ENCODE results near the gene PSD4.

PSD4 gene

DNA sequence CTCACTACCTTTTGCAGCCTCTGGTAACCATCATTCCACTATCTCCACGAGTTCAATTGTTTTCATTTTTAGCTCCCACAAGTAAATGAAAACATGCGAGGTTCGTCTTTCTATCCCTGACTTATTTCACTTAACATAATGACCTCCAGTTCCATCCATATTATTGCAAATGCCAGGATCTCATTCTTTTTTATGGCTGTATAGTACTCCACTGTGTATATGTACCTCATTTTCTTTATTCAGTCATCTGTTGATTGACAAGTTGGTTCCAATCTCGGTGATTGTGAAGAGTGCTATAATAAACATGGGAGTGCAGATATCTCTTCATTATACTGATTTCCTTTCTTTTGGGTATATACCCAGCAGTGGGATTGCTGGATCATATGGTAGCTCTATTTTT lies 29.5 kb upstream of the PSD4 start:
- no peak for DNase-seq

DNA sequence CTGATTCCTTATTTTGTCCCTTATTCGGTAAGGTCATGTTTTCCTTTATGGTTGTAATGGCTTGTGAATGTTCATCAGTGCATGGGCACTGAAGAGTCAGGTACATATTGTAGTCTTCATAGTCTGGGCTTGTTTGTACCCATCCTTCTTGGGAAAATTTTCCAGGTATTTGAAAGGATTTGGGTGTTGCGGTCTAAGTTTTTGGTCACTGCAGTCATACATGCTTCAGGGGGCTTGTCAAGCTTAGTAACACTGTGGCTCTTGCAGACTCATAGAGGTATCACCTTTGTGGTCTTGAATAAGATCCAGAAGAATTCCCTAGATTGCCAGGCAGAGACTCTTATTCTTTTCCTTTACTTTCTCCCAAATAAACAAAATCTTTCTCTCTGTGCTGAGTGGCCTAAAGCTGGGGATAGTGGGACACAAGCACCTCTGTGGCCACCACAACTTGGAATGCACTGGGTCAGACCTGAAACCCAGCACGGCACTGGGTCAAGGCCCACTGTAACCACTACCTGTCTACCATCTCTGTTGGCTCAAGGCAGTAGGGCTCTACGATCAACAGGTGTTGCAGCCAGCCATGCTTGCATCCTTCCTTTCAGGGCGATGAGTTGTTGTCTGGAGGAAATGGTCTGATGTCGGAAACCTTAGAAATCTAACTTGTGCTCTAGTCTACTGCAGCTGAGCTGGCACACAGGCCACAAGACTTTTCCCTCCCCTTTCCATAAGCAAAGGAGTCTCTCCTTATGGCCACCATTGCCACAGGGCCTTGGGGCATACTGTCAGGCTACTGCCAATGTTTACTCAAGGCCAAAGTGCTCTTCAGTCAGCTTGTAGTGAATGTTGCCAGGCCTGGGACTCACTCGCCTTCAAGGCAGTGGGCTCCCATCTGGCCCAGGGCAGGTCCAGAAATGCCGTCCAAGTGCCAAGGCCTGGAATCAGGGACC lies 24.9 kb upstream of the PSD4 start:
- no peak for DNase-seq

DNA sequence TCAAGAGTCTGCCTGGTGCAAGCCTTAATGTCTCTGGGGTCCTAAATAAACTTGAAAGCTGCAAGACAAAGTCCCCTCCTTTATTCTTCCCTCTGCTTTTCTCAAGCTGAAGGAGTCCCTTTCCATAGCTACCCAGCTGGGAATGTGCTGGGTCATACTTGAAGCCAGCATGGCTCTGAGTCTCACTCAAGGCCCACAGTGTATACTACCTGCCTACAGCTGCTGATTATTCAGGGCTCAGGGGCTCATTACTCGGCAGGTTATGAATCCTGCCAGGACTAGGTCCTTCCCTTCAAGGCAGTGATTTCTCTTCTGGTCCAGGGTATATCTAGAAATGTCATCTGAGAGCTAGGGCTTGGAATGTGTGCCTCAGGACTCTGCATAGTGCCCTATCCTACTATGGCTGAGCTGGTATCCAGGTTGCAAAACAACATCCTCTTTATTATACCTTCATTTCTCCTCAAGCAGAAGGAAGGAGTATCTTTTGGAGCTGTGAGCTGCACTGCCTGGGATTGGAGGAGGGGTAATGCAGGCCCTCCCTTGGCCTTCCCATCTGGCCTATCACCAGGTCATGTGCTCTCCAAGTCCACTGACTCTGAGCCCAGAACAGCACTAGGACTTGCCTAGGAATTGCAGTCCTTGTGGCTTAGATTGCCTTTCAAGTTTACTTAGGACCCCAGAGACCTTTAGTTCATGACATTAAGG lies 24.1 kb upstream of the PSD4 start:
- no peak for DNase-seq

DNA sequence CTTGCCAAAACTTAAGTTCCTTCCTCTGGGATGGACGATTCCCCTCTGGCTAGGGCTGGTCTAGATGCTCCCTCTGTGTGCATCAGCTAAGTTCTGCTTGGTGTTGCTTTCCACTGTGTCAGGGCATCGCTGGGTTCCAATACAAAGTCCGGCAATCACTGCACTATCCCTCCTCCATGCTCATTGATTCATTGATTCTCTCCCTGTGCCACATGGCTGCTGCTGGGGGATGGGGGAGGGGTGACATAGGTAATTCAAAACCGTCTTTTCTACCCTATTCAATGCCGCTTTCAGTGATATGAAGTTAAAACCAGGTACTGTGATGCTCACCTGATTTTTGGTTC lies 23.5 kb upstream of the PSD4 start:
- no peak for DNase-seq

DNA sequence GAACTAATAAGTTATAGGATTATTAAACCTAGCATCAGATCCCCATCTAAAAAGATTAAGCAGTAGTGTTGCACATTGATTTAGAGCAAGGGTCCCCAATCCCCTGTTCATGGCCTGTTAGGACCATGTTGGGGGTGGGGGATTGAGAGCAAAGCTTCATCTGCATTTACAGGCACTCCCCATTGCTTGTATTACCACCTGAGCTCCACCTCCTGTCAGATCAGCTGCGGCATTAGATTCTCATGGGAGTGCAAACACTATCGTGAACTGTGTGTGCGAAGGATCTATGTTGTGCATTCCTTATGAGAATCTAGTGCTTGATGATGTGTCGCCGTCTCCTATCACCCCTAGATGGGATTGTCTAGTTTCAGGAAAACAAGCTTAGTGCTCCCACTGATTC lies 18.4 kb upstream of the PSD4 start:
- no peak for DNase-seq

DNA sequence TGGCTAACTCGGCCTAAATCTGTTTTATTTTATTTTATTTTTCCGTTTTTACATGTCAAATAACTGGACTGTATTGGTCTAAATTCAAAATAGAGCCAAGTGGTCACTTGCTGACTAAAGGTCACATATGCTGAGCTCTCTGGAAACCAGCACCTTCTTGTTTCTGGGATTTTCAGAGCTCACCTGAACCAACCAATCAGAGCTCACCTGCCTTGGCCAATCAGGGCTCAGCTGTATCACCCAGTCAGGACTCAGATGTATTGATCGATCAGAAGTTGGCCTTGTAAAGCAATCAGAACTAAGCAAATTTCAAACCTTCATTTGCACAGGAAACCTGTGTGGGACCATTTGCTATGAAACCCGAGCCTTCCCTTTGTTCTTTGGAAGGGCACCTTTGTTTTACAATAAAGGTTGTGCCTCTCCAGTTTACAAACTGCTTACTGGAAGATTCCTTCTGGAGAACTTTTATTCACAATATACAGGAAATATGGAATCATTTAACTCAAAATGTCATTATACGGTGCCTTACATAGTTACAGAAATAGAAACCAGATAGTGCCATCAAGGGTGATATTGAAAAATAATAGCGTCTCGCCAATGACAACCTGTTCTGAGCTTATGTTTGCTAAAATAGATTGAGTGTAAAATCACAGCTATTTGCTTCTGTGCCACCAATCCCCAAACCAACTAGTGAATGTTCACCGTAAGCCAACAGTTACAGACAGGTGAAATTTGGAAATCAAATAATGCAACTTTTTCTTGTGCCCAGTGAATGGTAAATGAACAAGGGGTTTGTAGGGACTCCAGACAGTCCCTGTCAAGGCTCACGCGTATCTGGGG lies 17.3 kb upstream of the PSD4 start:
- no peak for DNase-seq

DNA sequence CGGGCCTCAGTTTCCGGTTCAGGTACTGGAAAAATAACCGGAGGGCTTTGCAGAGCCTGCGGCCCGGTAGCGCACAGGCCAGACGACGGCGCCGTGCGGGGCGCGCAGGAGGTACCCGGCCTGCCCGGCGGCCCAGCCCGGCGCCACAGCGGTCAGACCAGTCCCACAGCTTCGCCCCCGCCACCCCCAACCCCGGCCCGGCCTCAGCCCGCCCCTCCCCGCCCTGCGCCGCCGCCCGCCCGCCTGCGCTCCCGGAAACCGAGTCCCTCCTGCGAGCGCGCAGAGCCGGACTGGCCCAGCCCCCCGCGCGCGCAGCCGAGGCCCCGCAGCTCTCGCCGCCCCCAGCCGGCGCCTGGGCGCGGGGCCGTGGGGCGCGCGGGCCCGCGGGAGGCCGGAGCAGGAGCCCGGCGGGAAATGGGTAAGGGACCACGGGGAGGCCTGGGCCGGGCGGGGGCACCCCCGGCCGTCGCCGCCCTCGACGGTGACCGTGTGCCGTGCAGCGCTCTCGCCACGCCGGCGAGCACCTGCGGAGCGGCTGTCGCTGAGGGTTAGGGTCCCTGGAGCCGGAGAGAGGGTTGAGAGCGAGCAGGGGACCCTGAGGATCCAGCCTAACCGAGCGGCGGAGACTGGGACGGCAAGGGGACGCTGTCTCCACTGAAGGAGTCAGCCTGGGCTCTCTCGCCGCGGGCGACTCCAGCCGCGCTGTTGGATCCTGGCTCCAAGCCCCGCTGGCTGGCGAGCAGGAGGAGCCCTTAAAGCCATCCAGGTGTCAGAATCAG lies 16.5 kb upstream of the PSD4 start:
- DNase-seq = no peak

DNA sequence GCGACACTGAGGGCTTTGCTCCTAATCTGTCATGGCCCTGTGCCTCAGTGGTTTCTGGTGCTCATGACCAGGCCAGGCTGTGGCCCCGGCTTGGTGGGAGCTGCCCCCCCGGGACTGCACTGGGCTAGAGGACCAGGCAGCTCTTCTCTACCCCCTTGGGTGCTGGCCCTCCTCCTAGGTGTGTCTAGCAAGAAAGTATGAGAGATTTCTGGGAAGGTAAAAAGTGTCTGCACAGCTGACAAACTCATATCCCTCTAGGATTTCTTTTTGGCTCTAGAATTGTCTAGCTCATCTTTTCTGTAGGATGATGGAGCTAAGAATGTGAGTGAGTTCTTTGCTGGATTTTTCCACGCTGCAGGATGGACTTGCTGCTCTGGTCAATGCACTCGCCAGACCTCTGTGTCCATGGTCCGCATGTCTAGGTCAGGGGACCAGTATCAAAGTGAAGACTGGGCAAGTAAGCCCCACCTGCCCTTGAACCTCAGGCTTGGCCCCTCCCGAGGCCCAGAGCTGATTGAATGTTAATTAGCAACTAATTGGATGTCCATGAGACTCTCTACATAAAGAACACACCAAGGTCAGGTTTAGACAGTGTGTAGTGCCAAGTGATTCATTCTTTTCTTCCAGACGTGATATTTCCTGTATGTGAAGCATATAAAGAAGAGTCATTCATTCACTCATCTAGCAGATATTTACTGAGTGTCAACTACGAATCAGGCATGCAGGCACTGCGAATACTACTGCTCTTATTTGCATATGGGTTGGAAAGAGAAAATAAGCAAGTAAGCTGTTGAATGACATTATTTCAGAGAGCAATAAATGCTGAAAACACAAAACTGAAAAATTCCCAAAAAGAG lies 15.6 kb upstream of the PSD4 start:
- no peak for DNase-seq

DNA sequence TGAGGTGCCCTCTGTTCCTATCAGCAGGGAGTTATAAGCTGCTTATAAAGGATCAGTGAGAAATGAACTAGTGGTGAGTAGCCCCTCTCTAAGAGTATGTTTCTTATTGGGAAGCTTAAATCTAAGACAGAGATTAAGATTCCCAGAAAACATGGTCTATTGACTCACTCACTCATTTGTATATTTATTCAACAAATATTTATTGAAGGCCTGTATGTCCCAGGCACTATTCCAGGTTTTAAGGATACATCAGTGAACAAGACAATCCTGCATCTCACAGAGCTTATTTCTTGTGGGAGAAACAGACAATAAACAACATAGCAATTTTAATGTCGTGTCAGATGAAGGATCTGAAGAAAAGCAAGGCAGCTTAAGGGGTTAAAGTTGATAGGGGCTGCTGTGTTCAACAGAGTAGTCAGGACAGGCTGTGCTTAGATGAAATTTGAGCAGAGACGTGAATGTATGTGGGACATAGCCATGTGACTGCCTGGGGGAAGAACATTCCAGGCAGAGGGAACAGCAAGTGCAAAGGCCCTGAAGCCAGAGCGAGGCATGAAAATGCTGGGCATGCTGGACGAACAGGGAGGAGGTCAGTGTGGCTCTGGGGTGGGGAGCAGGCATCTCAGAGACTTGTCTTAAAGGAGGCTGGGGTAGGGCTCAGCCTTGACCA lies 14.8 kb upstream of the PSD4 start:
- DNase-seq = no peak

DNA sequence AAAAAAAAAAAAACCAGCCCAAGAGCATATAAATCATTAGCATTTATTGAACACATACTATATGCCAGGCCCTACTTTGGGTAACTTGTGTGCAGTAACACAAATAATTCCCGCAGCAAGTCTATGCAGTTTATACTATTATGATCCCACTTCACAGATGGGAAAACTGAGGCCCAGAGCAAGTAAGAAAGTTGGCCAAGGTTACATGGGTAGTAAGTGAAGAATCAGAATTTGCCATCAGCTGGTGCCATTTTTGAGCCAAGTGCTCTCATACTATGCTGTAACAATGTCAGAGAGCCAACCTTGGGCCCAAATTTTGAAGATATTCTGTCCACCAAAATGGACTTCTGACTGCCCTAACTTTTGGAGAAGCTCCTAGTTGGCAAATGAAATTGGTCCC lies 13.5 kb upstream of the PSD4 start:
- no peak for DNase-seq

DNA sequence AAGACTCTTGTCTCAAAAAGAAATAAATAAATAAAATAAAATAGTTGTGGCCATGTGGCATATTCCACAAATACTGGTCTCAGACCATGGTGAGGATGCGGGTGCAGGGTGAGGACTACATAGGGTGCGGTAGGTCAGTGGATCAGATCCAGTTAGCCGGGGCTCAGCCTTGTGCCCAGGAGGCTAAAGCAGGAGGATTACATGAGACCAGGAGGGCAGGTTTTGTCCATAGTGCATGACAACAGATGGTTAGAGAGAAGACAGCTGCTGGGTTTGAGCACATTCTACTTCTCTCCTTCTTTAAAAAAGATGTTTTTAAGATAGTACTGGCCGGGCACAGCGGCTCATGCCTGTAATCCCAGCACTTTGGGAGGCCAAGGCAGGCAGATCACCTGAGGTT lies 12.8 kb upstream of the PSD4 start:
- no peak for DNase-seq

DNA sequence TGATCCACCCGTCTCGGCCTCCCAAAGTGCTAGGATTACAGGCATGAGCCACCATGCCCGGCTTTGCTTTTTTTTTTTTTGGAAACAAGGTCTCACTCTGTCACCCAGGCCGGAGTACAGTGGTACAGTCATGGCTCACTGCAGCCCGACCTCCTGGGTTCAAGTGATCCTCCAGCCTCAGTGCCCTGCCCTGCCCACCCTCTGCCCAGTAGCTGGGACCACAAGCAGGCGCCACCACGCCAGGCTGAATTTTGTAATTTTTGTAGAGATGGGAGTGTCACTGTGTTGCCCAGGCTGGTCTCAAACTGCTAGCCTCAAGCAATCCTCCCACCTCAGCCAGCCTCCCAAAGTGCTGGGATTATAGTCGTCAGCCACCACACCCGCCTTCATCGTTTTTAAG lies 11.6 kb upstream of the PSD4 start:
- no peak for DNase-seq

DNA sequence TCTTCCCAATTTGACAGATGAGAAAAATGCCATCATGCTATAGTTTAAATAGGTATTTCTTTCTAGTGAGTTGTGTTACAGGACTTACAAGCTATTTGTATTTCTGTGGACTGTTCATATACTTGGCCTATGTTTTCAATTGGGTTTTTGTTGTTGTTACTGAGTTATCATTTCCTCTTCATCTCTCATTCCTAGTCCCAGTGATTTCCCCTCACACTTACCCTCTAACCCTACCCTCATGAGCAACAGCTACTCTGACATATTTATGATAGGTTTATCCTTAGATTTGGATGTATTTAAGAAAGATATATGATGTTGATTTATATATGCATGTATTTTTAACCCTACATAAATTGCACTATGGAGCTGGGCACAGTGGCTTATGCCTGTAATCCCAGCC lies 10.9 kb upstream of the PSD4 start:
- no peak for DNase-seq

DNA sequence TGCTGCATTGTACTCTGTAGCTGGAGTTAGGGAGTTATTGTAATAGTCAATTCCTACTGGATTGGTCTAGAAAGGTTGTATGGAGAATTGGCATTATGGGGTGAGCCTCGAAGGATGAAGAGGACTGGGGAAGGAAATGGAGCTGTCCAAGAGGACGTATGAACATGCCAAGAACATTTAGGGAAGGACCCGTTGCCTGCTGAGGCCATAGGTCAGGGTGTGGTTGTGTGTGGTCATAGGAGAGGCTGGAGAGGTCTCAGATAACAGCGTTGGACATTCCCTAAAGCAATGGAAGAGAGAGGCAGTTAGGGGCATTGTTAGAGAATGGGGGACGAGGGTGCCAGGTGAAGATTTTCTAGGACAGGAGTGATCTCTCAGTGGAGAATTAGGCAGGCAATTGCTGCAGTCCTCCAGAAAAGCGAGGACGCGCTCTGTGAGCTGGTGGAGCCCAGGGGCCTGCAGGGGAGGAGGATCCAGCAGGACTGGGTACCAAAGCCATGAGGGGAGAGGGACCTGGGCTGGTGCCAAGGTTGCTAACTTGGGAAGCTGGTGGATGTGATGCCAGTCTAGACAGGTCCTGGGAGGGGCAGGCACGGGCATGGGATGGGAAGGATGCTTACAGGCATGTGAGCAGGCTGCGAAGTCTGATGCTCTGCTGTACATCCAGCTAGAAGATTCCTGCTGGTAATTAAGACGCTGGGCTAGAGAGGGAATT lies 9.4 kb upstream of the PSD4 start:
- peak; percentile 36 for DNase-seq

DNA sequence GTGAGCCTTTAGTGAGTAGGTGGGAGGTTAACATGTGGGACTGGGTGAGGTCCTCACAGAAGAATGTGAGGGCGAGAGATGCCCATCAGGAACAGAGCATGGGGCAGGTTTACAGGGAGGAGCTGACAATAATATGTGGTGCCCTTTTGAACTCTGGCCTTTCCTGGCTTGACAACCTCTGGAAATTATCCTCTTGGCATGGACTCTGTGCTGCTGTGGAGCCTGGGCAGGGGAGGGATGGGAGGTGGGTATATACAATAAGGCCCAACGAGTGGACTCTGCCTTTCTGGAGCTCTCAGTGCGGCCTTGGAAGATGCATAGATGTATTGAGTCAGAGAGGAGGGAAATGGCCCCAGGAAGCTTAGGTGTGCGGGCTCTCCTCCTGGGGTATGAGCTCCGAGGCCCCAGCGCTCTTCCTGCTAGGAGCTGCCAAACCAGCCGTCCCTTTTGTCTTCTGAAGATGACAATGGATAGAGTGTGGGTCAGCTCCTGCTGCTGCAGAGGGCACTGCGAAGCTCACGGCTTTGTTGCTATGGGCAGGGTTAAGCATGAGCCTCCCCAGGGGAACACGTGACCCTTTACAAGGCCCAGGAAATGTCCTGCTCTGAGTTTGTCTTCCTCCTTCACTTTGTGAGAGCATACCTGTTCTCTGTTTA lies 8.7 kb upstream of the PSD4 start:
- no peak for DNase-seq

DNA sequence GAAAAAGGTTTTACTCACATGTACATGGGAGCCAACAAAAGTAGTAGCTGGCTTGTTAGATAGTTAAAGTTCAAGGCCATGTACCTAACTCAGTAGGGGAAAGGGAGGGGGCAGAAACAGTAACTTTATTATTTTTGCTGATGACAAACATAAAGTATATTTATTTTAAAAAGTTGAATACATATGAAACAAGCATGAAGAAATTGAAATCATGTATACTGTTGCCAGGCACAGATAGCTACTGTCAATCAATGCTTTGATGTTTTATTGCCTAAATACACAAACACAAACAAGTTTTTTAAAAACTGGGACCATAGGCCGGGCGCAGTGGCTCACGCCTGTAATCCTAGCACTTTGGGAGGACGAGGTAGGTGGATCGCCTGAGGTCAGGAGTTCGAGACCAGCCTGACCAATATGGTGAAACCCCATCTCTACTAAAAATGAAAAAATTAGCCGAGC lies 7.6 kb upstream of the PSD4 start:
- no peak for DNase-seq

DNA sequence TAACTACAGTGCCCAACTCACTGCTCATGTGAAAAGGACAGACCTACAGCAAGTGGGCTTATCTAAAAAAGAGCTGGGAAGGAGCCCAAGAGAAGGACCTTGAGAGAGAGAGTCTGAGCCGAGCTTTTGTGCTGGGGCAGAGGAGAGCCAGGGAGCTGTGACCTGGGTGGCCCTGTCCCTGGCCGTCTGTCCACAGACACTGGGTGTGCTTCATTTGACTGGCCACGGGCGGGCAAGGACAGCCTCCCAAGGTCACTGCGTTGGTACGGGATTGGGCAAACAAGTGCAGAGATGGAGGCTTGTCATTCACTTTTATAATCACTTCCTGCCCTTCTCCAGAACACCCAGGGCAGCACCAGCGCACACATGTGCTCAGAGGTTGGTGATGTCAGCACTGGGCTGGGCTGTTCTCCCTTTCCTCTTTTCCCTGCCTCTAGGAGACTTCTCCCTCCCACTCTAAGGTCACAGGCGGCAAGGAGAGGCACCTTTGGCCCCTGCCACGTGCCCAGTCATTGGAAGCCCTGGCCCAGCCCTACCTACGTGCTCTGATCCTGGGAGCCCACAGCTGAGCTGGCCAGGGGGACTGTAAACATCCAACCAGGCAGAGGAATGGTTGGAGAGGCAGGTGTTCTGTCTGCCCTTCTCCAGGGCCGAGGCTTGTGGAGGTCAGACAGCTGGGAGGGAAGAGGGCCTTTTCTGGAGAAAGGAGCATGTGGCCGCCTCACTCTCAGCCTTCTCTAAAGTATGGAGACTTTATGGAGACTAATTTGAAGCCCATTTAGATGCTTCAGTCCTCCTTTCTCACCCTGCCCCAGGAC lies 6.4 kb upstream of the PSD4 start:
- DNase-seq = no peak

DNA sequence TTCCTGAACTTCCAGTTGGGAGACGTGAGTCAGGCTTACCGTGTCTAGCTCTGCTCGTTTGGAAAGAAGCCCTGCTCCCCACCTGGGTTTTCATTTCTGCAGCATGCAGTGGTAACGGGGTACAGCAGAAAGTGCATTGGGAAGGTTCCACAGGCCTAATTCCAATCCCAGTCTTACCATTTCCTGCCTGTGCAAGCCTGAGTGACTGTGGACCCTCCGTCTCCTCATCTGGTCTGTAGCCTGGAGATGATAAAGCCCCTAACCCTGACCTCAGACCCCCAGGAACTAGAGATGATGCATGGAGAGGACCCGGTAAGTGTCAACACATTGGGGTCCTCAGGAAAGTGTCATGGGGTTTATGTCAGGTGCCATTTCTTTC lies 5.8 kb upstream of the PSD4 start:
- DNase-seq = no peak

DNA sequence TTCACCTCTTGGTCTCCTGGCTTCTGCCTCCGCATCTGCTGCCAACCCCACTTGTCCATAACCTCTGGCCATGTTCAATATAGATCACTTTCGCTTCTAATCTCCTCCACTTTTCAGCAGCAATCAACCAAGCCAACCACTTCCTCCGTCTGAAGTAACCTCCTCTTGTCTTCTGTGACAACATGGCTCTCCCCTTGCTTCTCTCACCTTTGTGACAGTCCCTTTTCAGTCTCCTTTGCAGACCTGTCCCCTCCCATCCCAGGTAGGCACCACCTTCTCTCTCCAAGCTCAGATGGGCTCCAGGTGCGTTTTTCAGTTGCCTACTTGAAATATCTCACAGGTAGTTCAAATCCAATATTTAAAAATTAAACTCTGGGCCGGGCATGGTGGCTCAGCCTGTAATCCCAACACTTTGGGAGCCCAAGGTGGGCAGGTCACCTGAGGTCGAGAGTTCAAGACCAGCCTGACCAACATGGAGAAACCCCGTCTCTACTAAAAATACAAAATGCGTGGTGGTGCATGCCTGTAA lies 4.7 kb upstream of the PSD4 start:
- DNase-seq = no peak
